Measurements from ENCODE around the gene SOX4. TPM values are rescaled to one million over a fixed set of nuclear protein-coding genes. Genes with fewer than 3 reads are reported as not detected.

The SOX4 gene
- polyA plus RNA-seq, 4 donors = 122 to 170 (median 146) TPM

GRCh38 chr6:21611485-21611884 is 17.9 kb downstream of the SOX4 start:
- DNase-seq (ENCODE audit: low read depth in 4 of 4, low spot score in 2 of 4) = no peak

GRCh38 chr6:21612067-21612745 is 18.7 kb downstream of the SOX4 start:
- no peak for DNase-seq (ENCODE audit: low read depth in 4 of 4, low spot score in 2 of 4)

GRCh38 chr6:21613809-21614208 is 20.3 kb downstream of the SOX4 start:
- no peak for DNase-seq (ENCODE audit: low read depth in 4 of 4, low spot score in 2 of 4)

- no peak for DNase-seq (ENCODE audit: low read depth in 4 of 4, low spot score in 2 of 4)
Observed at GRCh38 chr6:21614226-21614625, 20.7 kb downstream of the SOX4 start.

- no peak for DNase-seq (ENCODE audit: low read depth in 4 of 4, low spot score in 2 of 4)
Observed at GRCh38 chr6:21615504-21615903, 22.0 kb downstream of the SOX4 start.

GRCh38 chr6:21616005-21616404 is 22.5 kb downstream of the SOX4 start:
- DNase-seq (ENCODE audit: low read depth in 4 of 4, low spot score in 2 of 4) = no peak

- no peak for DNase-seq (ENCODE audit: low read depth in 4 of 4, low spot score in 2 of 4)
Observed at GRCh38 chr6:21625642-21626041, 32.1 kb downstream of the SOX4 start.

- no peak for DNase-seq (ENCODE audit: low read depth in 4 of 4, low spot score in 2 of 4)
Observed at GRCh38 chr6:21626756-21627155, 33.2 kb downstream of the SOX4 start.

- no peak for DNase-seq (ENCODE audit: low read depth in 4 of 4, low spot score in 2 of 4)
Observed at GRCh38 chr6:21628160-21628559, 34.6 kb downstream of the SOX4 start.

- no peak for DNase-seq (ENCODE audit: low read depth in 4 of 4, low spot score in 2 of 4)
Observed at GRCh38 chr6:21633511-21634109, 40.1 kb downstream of the SOX4 start.

- DNase-seq (ENCODE audit: low read depth in 4 of 4, low spot score in 2 of 4) = no peak
Observed at GRCh38 chr6:21634582-21634981, 41.0 kb downstream of the SOX4 start.

GRCh38 chr6:21636876-21637275 is 43.3 kb downstream of the SOX4 start:
- no peak for DNase-seq (ENCODE audit: low read depth in 4 of 4, low spot score in 2 of 4)

- DNase-seq (ENCODE audit: low read depth in 4 of 4, low spot score in 2 of 4) = no peak
Observed at GRCh38 chr6:21639316-21639715, 45.8 kb downstream of the SOX4 start.
